GM12892 (cell line): ENCODE data around the gene SYDE2.

ENCODE experiments used
- DNase-seq: peaks from one replicate; pipeline ENCODE4 v3.0.0; 2011; ENCODE audit not compliant: insufficient read length
- FAIRE-seq: peaks from 2 replicates; lab custom pipeline; 2011; peaks lifted over from hg19 to GRCh38; lab: Jason Lieb, UNC
- POLR2A ChIP-seq: IDR thresholded peaks from 2 replicates; pipeline ENCODE4 v1.6.1; 2011; ENCODE audit warnings: low read depth, low read length, control low read depth
- POLR2AphosphoS5 ChIP-seq: IDR thresholded peaks from 2 replicates; pipeline ENCODE4 v1.6.1; 2011; ENCODE audit warnings: low read depth, low read length, control low read depth
- TAF1 ChIP-seq: IDR thresholded peaks from 2 replicates; pipeline ENCODE4 v1.6.1; 2011; ENCODE audit warnings: low read depth, mild to moderate bottlenecking, control low read depth, low read length, borderline replicate concordance

SYDE2 gene

GRCh38 chr1:85184245-85184644, 16.6 kb downstream of the SYDE2 start:
- no peak for FAIRE-seq
- TF ChIP-seq POLR2A (no peak), TAF1 (no peak), POLR2AphosphoS5 (no peak)
- no peak for DNase-seq

- no peak for TF ChIP-seq POLR2AphosphoS5
- no peak for TF ChIP-seq POLR2A
- no peak for TF ChIP-seq TAF1
- FAIRE-seq: no peak
- no peak for DNase-seq
These were observed 18.1 kb downstream of the SYDE2 start for GRCh38 chr1:85182700-85183099.

- DNase-seq: no peak
- FAIRE-seq: no peak
- no peak for TF ChIP-seq POLR2AphosphoS5
- no peak for TF ChIP-seq POLR2A
- no peak for TF ChIP-seq TAF1
These were observed 19.9 kb downstream of the SYDE2 start for GRCh38 chr1:85180869-85181268.

- TF ChIP-seq POLR2AphosphoS5: no peak
- no peak for TF ChIP-seq TAF1
- TF ChIP-seq POLR2A: no peak
These were observed 21.3 kb downstream of the SYDE2 start for GRCh38 chr1:85179522-85179921.

GRCh38 chr1:85178396-85178795, 22.4 kb downstream of the SYDE2 start:
- no peak for TF ChIP-seq POLR2A
- no peak for TF ChIP-seq TAF1
- TF ChIP-seq POLR2AphosphoS5: no peak
- FAIRE-seq (no peak), DNase-seq (no peak)

More at GRCh38 chr1:85179522-85179921, 21.3 kb downstream of the SYDE2 start:
- FAIRE-seq: peak; percentile 24
- no peak for DNase-seq

- no peak for DNase-seq
- no peak for FAIRE-seq
- no peak for TF ChIP-seq POLR2AphosphoS5
- no peak for TF ChIP-seq TAF1
- no peak for TF ChIP-seq POLR2A
These were observed 26.3 kb downstream of the SYDE2 start for GRCh38 chr1:85174503-85174902.

GRCh38 chr1:85172684-85173337, 28.0 kb downstream of the SYDE2 start:
- FAIRE-seq (no peak), DNase-seq (no peak)
- TF ChIP-seq POLR2A: no peak
- TF ChIP-seq POLR2AphosphoS5: no peak
- TF ChIP-seq TAF1: no peak

- no peak for DNase-seq
- no peak for FAIRE-seq
- TF ChIP-seq POLR2A (no peak), POLR2AphosphoS5 (no peak)
These were observed 29.1 kb downstream of the SYDE2 start for GRCh38 chr1:85171721-85172120.

- no peak for DNase-seq
- TF ChIP-seq TAF1: no peak
- TF ChIP-seq POLR2AphosphoS5: no peak
- TF ChIP-seq POLR2A: no peak
- no peak for FAIRE-seq
These were observed 31.9 kb downstream of the SYDE2 start for GRCh38 chr1:85168884-85169283.

GRCh38 chr1:85166351-85166750, 34.5 kb downstream of the SYDE2 start:
- TF ChIP-seq POLR2AphosphoS5 (no peak), POLR2A (no peak), TAF1 (no peak)
- FAIRE-seq: no peak
- DNase-seq: no peak

- DNase-seq (no peak), FAIRE-seq (no peak)
- TF ChIP-seq POLR2AphosphoS5 (no peak), POLR2A (no peak), TAF1 (no peak)
These were observed 41.9 kb downstream of the SYDE2 start for GRCh38 chr1:85158910-85159309.

GRCh38 chr1:85157436-85157835, 43.4 kb downstream of the SYDE2 start:
- no peak for TF ChIP-seq TAF1
- no peak for TF ChIP-seq POLR2AphosphoS5
- TF ChIP-seq POLR2A: no peak
- FAIRE-seq (no peak), DNase-seq (no peak)

- DNase-seq (peak; percentile 8), FAIRE-seq (peak; percentile 80)
- no peak for TF ChIP-seq TAF1
- no peak for TF ChIP-seq POLR2A
- no peak for TF ChIP-seq POLR2AphosphoS5
These were observed 47.5 kb downstream of the SYDE2 start for GRCh38 chr1:85153149-85153891.
